ENCODE measurements around the gene BAG3.
"Not testable (repeated sequence)": the region's sequence is repeated elsewhere in the genome, so short reads cannot be mapped to it uniquely, and the experiment has no call there.

Gene BAG3

GRCh38 chr10:119650692-119651513 lies at the start of gene BAG3:
Gene BAG3 (plus strand): TSS chr10:119651380. CDS start chr10:119651676, 296 bp downstream.
- DNase-seq: peak; percentile 80 to 82

DNA sequence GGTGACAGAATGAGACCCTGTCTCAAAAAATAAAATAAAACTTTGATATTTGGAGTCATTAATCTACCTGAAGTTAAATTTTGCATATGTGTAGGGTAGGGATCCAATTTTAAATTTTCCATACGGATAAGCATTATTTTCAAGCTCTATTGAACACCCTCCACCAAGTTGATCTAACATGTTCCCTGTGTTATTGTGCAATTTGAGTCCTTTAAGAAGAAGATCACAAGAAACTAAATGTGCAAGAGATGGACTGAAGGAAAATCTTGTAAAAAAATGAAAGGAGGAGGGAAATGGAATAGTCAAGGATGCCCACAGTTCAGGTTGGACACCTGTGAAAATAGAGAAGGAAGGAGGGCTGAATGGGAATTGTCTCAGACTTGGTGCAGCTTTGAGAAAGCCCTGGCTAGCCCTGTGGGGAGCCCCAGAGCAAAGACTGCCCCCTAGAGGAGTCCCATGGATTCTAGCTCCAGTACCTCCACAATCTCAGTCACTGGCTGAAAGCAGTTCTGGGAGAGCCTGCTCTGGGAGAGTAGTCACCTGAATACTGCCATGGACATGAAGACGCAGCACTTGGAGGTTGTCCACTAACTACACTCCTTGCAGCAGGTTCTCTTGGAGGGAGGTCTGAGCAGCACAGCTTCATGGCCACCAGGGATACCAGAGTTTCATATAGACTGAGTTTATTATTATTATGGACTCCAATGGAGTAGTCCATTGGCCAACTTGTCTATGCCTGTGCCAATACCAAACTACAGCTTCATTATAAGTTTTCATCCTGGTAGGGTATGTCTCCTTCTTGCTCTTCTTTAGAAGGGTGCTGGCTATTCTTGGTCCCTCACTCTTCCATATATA lies 48.7 kb upstream of the BAG3 start:
- no peak for DNase-seq

DNA sequence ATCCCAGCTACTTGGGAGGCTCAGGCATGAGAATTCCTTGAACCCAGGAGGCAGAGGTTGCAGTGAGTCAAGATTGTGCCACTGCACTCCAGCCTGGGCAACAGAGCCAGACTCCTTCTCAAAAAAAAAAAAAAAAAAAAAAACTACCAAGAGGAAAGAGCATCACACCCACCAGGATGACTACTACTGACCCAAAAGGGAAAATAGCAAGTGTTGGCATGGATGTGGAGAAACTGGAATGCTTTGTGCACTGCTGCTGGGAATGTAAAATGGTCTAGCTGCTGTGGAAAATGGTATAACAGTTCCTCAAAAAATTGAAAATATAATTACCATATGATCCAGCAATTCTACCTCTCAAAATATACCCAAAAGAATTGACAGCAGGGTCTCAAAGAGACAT lies 46.7 kb upstream of the BAG3 start:
- no peak for DNase-seq

GRCh38 chr10:119608316-119609155 lies 42.6 kb upstream of the BAG3 start:
- DNase-seq: peak; percentile 10 to 22

DNA sequence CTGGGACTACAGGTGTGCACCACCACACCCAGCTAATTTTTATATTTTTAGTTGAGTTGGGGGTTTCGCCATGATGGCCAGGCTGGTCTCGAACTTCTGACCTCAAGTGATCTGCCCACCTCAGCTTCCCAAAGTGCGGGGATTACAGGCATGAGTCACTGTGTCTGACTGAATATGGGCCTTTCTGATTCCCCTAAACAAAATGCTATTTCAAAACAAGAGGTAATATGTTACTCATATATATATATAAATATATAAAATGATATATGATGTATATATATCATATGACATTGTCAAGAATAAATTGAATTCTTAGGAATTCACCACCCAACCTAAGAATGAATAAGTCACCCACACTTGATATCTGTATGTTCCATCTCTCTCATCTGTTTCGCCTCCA lies 41.7 kb upstream of the BAG3 start:
- DNase-seq: no peak

DNA sequence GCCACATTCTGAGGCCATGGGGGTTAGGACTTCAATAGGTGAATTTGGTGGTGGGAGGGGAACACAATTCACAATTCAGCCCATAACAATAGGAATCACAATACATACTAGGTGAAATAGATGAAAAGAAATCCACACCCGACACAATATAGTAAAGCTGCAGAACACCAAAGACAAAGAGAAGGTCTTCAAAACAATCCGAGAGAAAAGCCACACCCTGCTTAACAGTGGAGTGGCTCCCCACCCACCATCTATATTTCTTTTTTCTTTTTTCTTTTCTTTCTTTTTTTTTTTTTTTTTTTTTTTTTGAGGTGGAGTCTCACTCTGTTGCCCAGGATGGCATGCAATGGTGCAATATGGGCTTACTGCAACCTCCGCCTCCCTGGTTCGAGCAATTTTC lies 39.7 kb upstream of the BAG3 start:
- no peak for DNase-seq

DNA sequence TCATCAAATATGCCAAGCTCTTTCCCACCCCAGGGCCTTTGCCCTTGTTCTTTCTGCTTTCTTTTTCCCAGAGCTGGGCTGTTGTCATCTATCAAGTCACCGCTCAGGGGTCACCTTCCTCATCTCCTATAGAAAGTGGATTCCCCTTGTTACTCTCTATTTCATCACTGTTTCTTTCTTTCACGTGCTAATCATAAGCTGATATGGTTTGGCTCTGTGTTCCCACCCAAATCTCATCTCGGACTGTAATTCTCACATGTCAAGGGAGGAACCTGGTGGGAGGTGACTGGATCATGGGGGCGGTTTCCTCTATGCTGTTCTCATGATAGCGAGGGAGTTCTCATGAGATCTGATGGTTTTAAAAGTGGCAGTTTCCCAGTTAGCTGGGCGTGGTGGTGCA lies 37.4 kb upstream of the BAG3 start:
- no peak for DNase-seq

DNA sequence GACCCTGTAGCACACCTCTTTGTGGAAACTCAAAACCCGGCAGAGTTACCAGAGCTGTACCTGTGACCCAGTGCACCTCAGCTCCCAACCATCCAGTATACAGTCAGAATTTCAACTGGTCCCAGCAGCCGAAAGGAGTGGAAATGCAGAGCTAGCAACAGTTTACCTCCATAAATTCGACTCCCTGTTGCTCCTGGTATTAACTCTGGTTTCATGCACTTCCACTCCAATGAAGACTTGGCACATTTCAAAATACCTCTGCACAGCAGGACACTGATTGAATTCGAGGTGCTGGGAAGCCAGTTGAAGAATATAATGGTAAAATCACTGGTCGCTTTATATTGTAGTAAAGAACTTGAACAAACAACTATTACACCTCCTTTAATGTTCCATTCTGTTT lies 36.5 kb upstream of the BAG3 start:
- DNase-seq: no peak

DNA sequence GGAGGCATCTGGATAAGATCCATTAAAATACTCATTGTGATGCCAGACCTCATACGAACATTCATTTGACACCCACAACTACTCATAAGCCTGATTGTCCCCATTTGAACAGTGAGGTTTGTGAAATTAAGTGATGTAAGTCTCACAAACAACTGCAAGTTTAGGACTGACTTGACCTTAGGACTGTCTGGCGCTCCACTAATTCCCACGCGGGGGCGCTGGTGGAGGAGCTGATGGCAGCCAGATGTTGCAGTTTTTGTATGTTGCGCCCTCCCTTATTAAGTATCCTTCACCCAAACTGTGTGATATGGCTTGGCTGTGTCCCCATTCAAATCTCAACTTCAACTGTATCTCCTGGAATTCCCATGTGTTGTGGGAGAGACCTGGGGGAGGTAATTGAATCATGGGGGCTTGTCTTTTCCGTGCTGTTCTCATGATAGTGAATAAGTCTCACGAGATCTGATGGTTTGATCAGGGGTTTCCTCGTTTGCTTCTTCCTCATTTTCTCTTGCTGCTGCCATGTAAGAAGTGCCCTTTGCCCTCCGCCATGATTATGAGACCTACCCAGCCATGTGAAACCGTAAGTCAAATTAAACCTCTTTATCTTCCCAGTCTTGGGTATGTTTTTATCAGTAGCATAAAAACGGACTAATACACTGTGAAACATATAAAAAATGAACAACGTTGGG lies 34.2 kb upstream of the BAG3 start:
- no peak for DNase-seq

DNA sequence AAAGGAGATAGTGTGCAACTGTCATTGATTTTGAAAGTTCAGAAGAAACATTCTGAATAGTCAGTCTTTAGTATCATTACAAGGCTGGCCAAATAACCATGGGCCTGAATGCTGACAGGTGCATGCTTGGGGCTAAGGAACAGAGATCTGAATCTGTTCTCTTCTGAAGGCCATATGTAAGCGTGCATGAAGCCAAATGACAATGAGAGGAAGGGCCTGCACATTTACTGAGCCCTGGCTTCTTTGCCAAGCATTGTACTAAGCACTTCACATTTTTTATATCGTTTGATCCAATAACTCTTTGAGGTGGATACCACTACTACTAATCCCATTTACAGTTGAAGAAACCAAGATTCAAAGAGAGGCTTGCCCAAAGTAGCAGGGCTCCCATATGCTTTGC lies 32.0 kb upstream of the BAG3 start:
- no peak for DNase-seq

- DNase-seq: not testable (repeated sequence)
These were observed 31.4 kb upstream of the BAG3 start for GRCh38 chr10:119619811-119620210.

DNA sequence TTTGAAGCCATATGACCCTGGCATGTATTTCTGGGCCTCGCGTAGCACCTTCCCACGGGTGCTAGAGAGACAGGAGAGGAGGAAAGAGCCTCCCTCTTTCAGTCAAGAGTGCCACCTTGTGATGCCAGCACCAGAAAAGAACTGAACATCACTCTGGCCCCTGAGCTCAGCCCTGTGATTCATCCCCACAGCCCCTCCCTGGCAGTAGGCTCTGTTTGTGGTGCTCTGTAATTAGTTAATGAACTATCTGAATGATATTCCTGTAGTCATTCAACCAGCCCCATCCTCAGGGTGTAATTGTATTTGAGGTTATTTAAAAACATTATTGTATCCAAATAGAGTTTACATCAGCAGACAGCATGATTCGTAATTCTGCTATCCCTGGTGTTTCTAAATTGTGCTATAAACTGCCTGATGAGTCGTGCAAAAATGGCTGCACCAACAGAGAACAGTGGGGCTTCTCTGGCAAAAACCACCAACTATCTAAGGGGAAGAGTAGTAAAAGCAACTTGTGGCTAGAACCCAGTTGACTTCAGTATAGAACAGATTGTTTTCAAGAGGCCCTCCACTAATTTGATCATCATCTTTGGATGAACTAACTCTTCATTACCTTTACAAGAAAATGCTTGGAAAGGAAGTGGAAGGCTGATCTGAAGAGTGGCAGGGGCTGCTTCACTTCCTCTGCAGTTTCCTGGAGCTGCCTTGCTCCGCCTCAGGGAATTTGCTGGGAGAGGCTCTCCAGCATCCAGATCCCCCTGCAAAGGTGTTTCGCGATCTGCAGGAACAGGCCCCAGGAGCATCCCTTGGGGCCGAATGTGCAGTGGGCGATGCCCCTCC lies 30.7 kb upstream of the BAG3 start:
- no peak for DNase-seq

DNA sequence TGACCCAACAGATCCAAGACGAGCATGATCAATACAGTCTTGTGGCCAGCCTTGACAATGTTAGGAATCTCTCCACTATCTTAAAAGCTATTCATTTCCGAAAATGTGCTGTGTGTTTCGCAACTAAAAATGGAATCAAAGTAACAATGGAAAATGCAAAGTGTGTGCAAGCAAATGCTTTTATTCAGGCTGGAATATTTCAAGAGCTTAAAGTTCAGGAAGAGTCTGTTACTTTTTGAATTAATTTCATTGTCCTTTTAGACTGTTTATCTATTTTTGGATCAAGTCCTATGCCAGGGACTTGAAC lies 30.1 kb upstream of the BAG3 start:
- no peak for DNase-seq

DNA sequence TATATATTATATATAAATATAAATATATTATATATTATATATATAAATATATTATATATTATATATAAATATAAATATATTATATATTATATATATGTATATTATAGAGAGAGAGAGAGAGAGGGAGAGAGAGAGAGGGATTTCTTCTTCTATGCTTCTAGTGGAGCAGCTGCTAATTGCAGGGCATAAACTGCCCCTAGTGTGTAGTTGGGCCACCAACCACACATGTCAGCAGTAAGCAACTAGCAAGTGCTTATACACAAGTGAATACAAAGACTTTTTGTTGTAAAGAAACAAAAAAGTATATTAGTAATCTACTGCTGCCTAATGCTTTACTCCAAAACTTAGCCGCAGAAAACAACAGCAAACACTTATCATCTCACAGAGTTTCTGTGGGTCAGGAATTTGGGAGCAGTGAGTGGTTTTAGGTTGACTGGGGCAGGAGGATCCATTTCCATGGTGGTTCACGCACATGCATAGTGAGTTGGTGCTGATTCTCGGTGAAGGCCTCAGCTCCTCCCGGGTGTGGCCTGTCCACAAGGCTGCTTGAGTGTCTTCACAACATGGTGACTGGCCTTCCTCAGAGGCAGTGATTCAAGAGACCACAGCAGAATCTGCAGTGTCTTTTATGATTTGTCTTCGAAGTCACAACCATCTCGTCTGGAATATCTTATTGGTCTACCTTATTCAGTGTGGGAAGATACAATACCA lies 25.5 kb upstream of the BAG3 start:
- no peak for DNase-seq

- no peak for DNase-seq
These were observed 20.9 kb upstream of the BAG3 start for GRCh38 chr10:119630300-119630699.

GRCh38 chr10:119633538-119634218 lies 17.5 kb upstream of the BAG3 start:
- DNase-seq: no peak

DNA sequence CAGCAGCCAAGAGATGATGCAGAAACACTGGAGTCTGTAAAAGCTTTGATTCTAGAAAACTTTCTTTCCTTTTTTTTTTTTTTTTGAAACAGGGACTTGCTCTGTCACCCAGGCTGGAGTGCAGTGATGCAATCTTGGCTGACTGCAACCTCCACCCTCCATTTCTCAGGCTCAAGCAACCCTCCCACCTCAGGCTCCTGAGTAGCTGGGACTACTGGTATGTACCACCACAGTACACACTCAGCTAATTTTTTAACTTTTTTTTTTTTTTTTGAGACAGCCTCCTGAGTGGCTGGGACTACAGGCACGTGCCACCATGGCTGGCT lies 17.0 kb upstream of the BAG3 start:
- no peak for DNase-seq

DNA sequence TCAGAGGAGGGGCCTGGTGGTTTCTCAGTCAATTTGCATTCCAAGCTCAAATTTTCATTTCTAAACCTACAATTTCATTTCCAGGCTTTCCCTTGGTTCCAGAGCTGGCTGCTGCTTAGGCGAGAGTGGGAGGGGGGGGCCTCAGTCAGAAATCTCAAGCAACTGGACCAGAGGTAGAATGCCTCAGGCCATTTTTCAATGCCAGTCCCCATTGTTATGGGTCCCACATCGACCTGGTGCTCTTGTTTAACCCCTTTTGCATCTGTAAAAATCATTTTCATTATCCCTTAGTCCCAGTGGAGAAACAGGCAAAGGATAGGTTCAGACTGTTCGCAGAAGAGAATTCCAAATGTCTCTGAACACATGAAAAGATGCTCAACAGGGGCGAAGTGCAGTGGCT lies 13.5 kb upstream of the BAG3 start:
- no peak for DNase-seq

GRCh38 chr10:119638982-119639381 lies 12.2 kb upstream of the BAG3 start:
- no peak for DNase-seq

DNA sequence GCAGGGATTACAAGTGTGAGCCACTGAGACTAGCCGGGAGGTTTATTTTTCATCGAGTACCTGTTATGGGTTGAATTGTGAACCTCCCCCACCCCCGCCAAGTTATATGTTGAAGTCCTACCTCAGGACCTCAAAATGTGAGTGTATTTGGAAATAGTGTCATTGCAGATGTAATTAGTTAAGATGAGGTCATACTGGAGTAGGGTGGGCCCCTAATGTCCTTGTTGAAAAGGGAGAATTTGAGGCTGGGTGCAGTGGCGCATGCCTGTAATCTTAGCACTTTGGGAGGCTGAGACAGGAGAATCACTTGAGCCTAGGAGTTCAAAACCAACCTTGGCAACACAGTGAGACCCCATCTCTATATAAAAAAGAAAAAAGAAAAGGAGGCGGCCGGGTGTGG lies 10.8 kb upstream of the BAG3 start:
- no peak for DNase-seq

All from hippocampal formation (tissue), 2 donors.